CD1c-positive myeloid dendritic cell (primary cell): ENCODE results near the gene CD300E.
"Not testable (repeated sequence)": the region's sequence is repeated elsewhere in the genome, so short reads cannot be mapped to it uniquely, and the experiment has no call there.

ENCODE experiments used
- DNase-seq: peaks from one replicate; pipeline ENCODE4 v3.0.0-alpha.2; 2016; ENCODE audit errors: extremely low spot score

Gene CD300E

DNA sequence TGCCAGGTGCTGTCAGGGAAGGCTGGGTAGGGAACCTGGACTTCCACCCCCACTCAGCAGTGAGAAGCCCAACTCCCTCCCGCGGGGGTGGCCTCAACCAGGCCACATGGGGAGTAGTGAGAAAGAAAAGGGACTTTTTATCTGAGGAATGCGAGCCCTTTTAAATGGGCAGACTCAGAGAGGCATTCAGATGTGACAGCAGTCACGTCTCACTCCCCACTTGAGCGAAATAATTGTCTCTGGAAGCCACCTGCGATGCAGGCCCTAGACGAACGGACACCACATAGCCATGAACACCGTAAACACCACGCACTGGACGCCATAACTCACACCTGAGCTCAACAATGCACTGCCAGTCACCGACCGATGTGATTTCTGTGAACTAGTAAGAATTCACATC lies 11.9 kb upstream of the CD300E start:
- DNase-seq: no peak

DNA sequence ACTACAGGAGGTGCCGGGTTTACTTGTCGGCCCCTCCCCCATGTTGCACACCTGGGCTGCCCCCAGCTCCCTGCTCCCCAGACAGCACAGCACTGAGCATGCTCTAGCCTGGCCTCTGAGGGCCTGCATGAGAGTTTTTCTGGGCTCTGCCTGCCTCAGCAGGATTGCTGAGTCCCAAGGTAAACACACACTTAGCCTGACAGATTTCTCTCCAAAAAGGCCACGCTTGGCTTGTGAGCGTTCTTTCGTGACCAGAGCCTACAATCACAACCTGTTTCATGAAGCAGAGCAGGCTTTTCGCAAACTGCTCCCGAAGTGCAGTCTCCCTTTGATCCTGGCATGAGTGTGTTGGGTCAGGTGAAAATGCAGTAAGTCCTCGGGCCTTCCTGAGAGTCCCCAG lies 9.8 kb upstream of the CD300E start:
- no peak for DNase-seq

- DNase-seq: no peak
These were observed 9.1 kb upstream of the CD300E start for GRCh38 chr17:74632617-74633016.

GRCh38 chr17:74631468-74632450 lies 8.2 kb upstream of the CD300E start:
- peak; percentile 91 for DNase-seq

DNA sequence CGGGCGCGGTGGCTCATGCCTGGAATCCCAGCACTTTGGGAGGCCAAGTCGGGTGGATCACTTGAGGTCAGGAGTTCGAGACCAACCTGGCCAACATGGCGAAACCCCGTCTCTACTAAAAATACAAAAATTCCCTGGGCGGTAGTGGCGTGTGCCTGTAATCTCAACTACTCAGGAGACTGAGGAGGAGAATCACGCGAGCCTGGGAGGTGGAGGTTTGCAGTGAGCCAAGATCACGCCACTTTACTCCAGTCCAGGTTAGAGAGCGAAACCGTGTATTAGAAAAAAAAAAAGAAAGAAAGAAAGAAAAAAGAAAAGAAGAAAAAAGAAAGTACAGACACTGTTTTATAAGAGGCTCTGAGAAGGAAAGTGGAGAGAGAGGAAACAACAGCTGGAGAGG lies 6.7 kb upstream of the CD300E start:
- not testable (repeated sequence) for DNase-seq

DNA sequence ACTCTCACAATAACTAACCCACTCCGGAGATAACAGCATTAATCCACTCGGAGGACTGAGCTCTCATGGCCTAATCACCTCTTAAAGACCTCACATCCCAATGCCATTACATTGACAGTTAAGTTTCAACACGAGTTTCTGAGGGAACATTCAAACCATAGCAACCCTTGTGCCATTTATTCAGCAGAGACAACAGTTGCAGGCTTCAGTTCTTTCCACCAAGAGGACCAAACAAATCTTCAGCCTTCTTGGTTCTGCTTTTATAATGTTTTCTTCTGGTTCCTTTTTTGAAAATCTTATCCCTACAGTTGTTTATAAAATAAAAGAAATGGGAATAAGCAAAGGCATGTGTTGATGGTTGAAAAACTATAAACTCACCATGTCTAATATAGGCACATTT lies 2.1 kb upstream of the CD300E start:
- DNase-seq: peak; percentile 50

DNA sequence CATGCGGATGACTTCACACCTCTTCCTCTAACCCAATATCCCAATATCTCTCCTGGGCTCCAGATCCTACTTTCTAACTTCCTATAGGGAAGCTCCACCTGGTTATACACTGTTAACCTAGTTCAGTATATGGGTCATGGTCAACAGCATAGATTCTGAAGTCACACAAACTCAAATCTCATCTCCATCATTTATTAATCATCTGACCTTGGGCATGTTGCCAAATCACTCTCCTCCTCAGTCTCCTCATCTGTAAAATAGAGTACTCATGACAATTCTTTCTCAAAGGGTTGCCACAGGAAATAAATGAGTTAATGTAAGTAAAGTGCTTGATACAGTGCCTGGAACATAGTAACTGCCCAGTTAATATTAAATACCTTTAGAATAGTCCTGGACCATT lies 593 bp upstream of the CD300E start:
- DNase-seq: no peak

GRCh38 chr17:74619077-74619673 lies 4.4 kb downstream of the CD300E start:
- no peak for DNase-seq

DNA sequence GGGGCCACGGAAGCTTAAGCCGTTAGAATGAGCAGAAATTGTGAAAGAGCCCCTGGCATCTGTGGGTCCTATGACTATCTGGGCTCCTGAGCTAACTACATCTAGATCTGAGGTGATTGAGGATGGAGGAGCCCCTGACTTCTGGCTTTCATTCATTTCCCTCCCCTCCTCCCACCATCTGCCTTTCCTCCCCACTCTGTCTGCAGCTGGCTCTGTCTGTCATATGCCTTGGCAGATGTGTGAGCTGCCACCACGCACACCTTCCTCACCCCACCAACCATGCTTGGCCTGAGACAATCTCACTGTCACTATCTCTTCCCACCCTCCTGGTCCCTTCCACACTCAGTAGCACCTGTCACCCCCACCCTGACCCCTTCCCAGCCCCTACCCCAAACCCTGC lies 5.1 kb downstream of the CD300E start:
- no peak for DNase-seq

GRCh38 chr17:74616696-74617095 lies 6.8 kb downstream of the CD300E start:
- DNase-seq: no peak

- no peak for DNase-seq
These were observed 11.5 kb downstream of the CD300E start for GRCh38 chr17:74612046-74612445.

- DNase-seq: no peak
These were observed 13.4 kb downstream of the CD300E start for GRCh38 chr17:74610108-74610507.

GRCh38 chr17:74608511-74608910 lies 15.0 kb downstream of the CD300E start:
- no peak for DNase-seq

GRCh38 chr17:74607221-74607620 lies 16.3 kb downstream of the CD300E start:
- peak; percentile 51 for DNase-seq

GRCh38 chr17:74606050-74606449 lies 17.5 kb downstream of the CD300E start:
- no peak for DNase-seq

DNA sequence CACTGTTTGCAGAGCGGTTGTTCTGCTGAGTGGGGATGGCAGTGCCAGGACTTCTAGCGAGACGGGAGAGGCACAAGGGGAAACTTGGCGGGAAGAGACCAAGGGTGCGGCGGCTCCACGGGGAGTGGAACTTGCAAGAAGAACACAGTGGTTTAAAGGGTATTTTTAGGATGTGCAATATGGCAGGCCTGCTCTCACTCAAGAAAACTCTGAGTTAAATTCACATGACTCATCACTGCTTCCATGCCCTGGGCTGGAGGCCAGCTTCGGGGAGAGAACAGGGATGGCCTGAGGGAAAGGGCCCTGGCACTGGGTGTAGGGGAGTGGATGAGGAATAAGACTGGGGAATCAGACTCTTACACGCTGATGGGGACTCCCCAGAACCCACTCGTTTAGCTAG lies 18.2 kb downstream of the CD300E start:
- DNase-seq: no peak

- no peak for DNase-seq
These were observed 18.8 kb downstream of the CD300E start for GRCh38 chr17:74604761-74605160.

- no peak for DNase-seq
These were observed 19.3 kb downstream of the CD300E start for GRCh38 chr17:74604200-74604599.

- no peak for DNase-seq
These were observed 19.8 kb downstream of the CD300E start for GRCh38 chr17:74603746-74604145.

GRCh38 chr17:74603037-74603635 lies 20.4 kb downstream of the CD300E start:
- peak; percentile 38 for DNase-seq

GRCh38 chr17:74601944-74602572 lies 21.5 kb downstream of the CD300E start:
- peak; percentile 66 for DNase-seq

DNA sequence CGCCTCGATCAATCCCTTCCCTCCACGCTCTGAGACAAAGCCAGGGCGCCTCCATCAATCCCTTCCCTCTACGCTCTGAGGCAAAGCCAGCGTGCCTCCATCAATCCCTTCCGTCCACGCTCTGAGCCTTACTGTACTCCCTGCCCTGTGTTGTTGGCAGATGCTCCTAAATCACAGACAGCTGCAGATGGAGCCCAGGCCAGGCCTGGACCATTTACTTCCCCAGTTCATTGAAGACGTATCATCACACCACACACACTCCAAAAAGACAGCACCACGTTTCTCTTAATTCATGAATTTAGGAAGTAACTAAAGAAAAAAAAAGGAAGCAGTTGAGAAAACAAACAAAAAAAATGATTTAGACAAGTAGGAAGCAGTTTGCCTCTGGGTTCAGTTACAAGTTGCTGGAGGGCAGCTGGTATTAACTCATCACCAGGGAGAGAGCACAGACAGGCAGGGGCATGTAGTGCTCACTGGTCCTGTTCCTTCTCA lies 24.0 kb downstream of the CD300E start:
- DNase-seq: peak; percentile 91
